ENCODE data around the gene POPDC3.

POPDC3 gene

GRCh38 chr6:105138141-105138540 lies 41.7 kb downstream of the POPDC3 start:
- DNase-seq = no peak

GRCh38 chr6:105137388-105137787 lies 42.4 kb downstream of the POPDC3 start:
- no peak for DNase-seq

- DNase-seq = no peak
Measured at GRCh38 chr6:105136431-105137350, 43.1 kb downstream of the POPDC3 start.

GRCh38 chr6:105135907-105136430 lies 43.8 kb downstream of the POPDC3 start:
- no peak for DNase-seq

- no peak for DNase-seq
Measured at GRCh38 chr6:105135056-105135455, 44.8 kb downstream of the POPDC3 start.

GRCh38 chr6:105122717-105123116 lies 57.1 kb downstream of the POPDC3 start:
- DNase-seq = no peak

- DNase-seq = no peak
Measured at GRCh38 chr6:105121981-105122380, 57.8 kb downstream of the POPDC3 start.

- no peak for DNase-seq
Measured at GRCh38 chr6:105120570-105120969, 59.2 kb downstream of the POPDC3 start.

GRCh38 chr6:105116150-105116549 lies 63.7 kb downstream of the POPDC3 start:
- DNase-seq = no peak

- DNase-seq = no peak
Measured at GRCh38 chr6:105113422-105113821, 66.4 kb downstream of the POPDC3 start.

GRCh38 chr6:105112577-105112976 lies 67.2 kb downstream of the POPDC3 start:
- no peak for DNase-seq

- no peak for DNase-seq
Measured at GRCh38 chr6:105111871-105112270, 67.9 kb downstream of the POPDC3 start.

GRCh38 chr6:105111105-105111504 lies 68.7 kb downstream of the POPDC3 start:
- no peak for DNase-seq

GRCh38 chr6:105109955-105110895 lies 69.6 kb downstream of the POPDC3 start:
- DNase-seq = no peak

GRCh38 chr6:105108631-105109262 lies 71.1 kb downstream of the POPDC3 start:
- DNase-seq = no peak

Measured in activated CD4-positive, alpha-beta T cell treated with anti-CD3 and anti-CD28 coated beads for 1 hour (primary cell).